ENCODE results near the gene BID.
"Not testable (repeated sequence)": the region's sequence is repeated elsewhere in the genome, so short reads cannot be mapped to it uniquely, and the experiment has no call there.

Gene BID

GRCh38 chr22:17773606-17774205 lies 563 bp downstream of the BID start:
- Histone ChIP-seq H3K4me1 (ENCODE audit: insufficient read depth, low read length) (peaks cover 12% of the 10 kb centered on the region; the same call in 1 of the 2 replicates), H3K9me3 (ENCODE audit: control insufficient read depth, insufficient read depth, low read length) (no peaks in the 10 kb centered on the region), H3K9ac (ENCODE audit: low read depth, low read length) (peak overlapping the region; percentile 71), H3K36me3 (ENCODE audit: insufficient read depth, low read length) (no peaks in the 10 kb centered on the region)

- Histone ChIP-seq H3K9me3 (ENCODE audit: control insufficient read depth, insufficient read depth, low read length) (no peaks in the 10 kb centered on the region), H3K9ac (ENCODE audit: low read depth, low read length) (peak overlapping the region; percentile 71), H3K4me1 (ENCODE audit: insufficient read depth, low read length) (peaks cover 12% of the 10 kb centered on the region; the same call in 1 of the 2 replicates), H3K36me3 (ENCODE audit: insufficient read depth, low read length) (no peaks in the 10 kb centered on the region)
Observed at GRCh38 chr22:17772958-17773605, 1.2 kb downstream of the BID start.

DNA sequence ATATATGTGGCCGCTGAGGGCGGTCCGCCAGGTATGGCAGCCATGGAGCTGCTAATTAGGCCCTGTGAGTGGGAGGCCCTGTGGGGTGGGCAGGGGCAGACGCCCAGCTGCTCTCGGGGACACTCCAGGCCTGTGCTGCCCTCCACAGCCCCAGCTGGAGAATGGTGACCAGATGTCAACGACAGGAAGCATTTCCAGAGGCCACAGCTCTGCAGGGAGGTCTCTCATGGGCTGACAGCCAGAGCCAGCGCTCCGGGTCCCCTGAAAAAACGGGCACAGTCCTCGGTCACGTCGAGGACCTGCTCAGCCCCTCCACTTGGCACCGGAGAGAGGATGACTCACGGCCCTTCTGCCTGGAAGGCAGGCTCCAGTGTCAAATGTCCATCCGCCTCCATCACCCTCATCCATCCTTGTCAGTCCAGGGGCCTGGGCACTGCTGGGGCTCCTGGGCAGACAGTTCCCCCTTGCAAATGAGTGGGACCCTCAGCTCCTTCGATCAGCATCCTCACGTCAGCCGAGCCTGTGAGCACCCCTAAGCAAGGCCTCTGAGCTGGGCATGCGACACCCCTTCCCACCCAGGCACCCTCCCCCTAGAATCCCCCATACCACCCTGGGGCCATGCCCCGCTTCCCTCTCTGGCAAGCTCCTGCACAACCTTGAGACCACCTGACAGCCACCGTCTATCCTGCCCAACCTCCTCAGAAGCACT lies 1.9 kb downstream of the BID start:
- Histone ChIP-seq H3K4me1 (ENCODE audit: insufficient read depth, low read length) (peaks cover 12% of the 10 kb centered on the region; the same call in 1 of the 2 replicates), H3K36me3 (ENCODE audit: insufficient read depth, low read length) (no peaks in the 10 kb centered on the region), H3K9me3 (ENCODE audit: control insufficient read depth, insufficient read depth, low read length) (no peaks in the 10 kb centered on the region), H3K9ac (ENCODE audit: low read depth, low read length) (no peak overlapping the region)

DNA sequence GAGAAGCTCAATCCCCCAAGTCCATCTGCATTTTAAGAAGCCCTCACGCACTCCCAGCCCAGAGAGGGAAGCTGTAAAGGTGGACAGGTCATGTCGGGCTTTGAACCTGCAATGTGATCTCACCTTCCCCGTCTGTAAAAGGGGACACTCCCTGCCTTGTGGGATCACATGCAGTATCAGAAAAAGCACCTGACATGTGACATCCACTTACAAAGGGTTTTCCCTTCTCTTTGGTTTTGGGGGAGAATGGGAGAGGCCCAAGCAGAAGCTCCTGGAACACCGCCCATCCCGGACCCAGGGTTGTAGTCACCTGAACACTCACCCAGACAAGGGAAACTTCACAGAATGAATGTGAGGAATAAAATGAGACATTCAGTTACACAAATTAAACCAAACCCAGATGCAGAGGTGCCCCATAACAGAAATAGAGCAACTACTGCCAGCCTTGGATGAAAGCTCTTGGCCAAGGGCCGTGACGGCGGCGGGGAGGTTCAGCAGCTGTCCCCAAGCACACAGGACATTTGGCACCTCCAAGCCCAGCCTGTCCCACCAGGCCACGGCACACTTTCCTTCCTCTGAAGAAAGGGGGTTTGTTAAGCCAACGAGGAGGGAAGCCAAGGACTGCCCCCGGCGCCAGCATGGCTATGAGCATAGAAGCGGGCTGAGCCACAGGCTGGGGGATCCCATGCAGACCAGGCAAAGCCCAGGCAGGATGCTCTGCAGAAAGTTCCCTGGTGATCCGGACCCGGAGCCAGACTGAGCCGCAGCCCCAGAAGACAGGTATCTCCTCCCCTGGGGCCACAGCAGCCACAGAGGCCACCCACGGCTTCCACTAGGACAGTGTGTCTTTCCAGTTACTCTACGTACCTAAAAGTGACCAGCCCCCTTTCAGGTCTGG lies 3.8 kb downstream of the BID start:
- H3K9me3 ChIP-seq (ENCODE audit: control insufficient read depth, insufficient read depth, low read length), result no peaks in the 10 kb centered on the region
- H3K4me1 ChIP-seq (ENCODE audit: insufficient read depth, low read length), result peaks cover 12% of the 10 kb centered on the region; the same call in 1 of the 2 replicates
- no peak overlapping the region for H3K9ac ChIP-seq (ENCODE audit: low read depth, low read length)
- H3K36me3 ChIP-seq (ENCODE audit: insufficient read depth, low read length), result no peaks in the 10 kb centered on the region

- H3K36me3 ChIP-seq (ENCODE audit: insufficient read depth, low read length), result no peaks in the 10 kb centered on the region
- no peak overlapping the region for H3K9ac ChIP-seq (ENCODE audit: low read depth, low read length)
- peaks cover 12% of the 10 kb centered on the region; the same call in 1 of the 2 replicates for H3K4me1 ChIP-seq (ENCODE audit: insufficient read depth, low read length)
- no peaks in the 10 kb centered on the region for H3K9me3 ChIP-seq (ENCODE audit: control insufficient read depth, insufficient read depth, low read length)
Observed at GRCh38 chr22:17769716-17770082, 4.6 kb downstream of the BID start.

GRCh38 chr22:17769013-17769715 lies 5.1 kb downstream of the BID start:
- Histone ChIP-seq H3K4me1 (ENCODE audit: insufficient read depth, low read length) (peaks cover 12% of the 10 kb centered on the region; the same call in 1 of the 2 replicates), H3K9me3 (ENCODE audit: control insufficient read depth, insufficient read depth, low read length) (no peaks in the 10 kb centered on the region), H3K9ac (ENCODE audit: low read depth, low read length) (no peak overlapping the region), H3K36me3 (ENCODE audit: insufficient read depth, low read length) (no peaks in the 10 kb centered on the region)

GRCh38 chr22:17767233-17768065 lies 6.8 kb downstream of the BID start:
- no peak overlapping the region for H3K9ac ChIP-seq (ENCODE audit: low read depth, low read length)
- no peaks in the 10 kb centered on the region for H3K9me3 ChIP-seq (ENCODE audit: control insufficient read depth, insufficient read depth, low read length)
- peaks cover 2% of the 10 kb centered on the region; the same call in 1 of the 2 replicates for H3K4me1 ChIP-seq (ENCODE audit: insufficient read depth, low read length)
- H3K36me3 ChIP-seq (ENCODE audit: insufficient read depth, low read length), result no peaks in the 10 kb centered on the region

GRCh38 chr22:17764852-17765251 lies 9.4 kb downstream of the BID start:
- H3K4me1 ChIP-seq (ENCODE audit: insufficient read depth, low read length); H3K36me3 ChIP-seq (ENCODE audit: insufficient read depth, low read length); H3K9me3 ChIP-seq (ENCODE audit: control insufficient read depth, insufficient read depth, low read length); H3K9ac ChIP-seq (ENCODE audit: low read depth, low read length): not testable (repeated sequence)

GRCh38 chr22:17764036-17764435 lies 10.2 kb downstream of the BID start:
- no peaks in the 10 kb centered on the region for H3K36me3 ChIP-seq (ENCODE audit: insufficient read depth, low read length)
- no peaks in the 10 kb centered on the region for H3K9me3 ChIP-seq (ENCODE audit: control insufficient read depth, insufficient read depth, low read length)
- no peak overlapping the region for H3K9ac ChIP-seq (ENCODE audit: low read depth, low read length)
- H3K4me1 ChIP-seq (ENCODE audit: insufficient read depth, low read length), result no peaks in the 10 kb centered on the region

DNA sequence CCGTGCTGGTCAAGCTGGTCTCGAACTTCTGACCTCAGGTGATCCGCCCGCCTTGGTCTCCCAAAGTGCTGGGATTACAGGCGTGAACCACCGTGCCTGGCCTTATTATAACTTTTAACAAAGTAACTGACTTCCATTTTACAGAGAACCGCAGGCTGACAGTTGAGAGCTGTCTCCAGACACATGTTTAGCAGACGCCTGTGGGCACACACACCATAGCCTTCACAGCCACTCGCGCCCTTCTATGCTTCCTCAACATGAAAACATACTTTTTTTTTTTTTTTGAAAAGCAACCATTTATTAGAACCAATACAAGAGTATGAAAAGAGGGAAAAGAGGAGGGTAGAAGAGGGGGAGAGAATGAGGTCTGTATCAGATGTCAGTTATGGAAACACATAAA lies 10.8 kb downstream of the BID start:
- H3K9me3 ChIP-seq (ENCODE audit: control insufficient read depth, insufficient read depth, low read length); H3K4me1 ChIP-seq (ENCODE audit: insufficient read depth, low read length); H3K36me3 ChIP-seq (ENCODE audit: insufficient read depth, low read length): not testable (repeated sequence)

DNA sequence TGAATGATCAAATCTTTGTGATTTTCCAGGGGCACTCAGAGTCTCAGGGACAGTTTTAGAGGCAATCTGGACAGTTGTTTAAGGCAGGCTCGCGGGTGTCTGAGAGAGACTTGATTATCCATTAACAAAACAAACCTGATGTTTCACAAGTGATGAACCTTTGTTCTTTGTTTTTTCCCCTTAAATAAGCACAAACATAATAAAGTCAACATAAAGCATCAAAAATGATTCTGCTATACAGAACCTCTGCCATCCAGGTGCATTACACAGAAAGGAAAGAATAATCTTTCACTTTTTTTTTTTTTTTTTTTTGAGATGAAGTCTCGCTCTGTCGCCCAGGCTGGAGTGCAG lies 13.2 kb downstream of the BID start:
- Histone ChIP-seq H3K9ac (ENCODE audit: low read depth, low read length) (no peak overlapping the region), H3K36me3 (ENCODE audit: insufficient read depth, low read length) (no peaks in the 10 kb centered on the region), H3K4me1 (ENCODE audit: insufficient read depth, low read length) (no peaks in the 10 kb centered on the region), H3K9me3 (ENCODE audit: control insufficient read depth, insufficient read depth, low read length) (no peaks in the 10 kb centered on the region)

More for the DNA sequence above, 10.8 kb downstream of the BID start:
- H3K9ac ChIP-seq (ENCODE audit: low read depth, low read length), result not testable (repeated sequence)

DNA sequence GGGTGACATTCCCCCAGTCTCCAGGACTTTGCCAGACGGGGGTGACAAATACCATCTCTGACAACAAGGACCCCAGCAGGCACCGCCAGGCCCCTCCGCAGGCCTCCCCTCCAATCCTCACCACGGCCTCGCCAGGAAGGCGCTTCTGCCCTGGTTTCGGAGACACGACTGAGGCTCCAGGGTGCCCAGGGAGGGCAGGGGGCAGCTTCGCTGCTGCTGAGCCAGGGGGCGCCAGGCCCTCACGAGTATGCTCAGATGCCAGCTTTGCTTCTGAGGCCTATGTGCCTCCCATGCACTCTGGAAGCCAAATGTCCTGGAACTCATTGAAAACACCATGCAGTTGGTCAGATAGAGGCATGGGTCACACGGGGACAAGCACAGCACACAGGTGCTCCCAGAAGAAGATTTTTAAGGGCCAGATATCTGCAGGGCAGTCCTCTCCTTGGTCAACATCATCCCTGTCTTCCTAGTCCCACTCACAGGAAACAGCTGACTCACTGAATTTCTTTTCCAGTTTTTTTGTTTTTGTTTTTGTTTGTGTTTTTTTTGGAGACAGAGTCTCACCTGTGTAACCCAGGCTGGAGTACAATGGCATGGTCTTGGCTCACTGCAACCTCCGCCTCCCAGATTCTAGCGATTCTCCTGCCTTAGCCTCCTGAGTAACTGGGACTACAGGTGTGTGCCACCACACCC lies 19.9 kb downstream of the BID start:
- no peaks in the 10 kb centered on the region for H3K4me1 ChIP-seq (ENCODE audit: insufficient read depth, low read length)
- H3K9ac ChIP-seq (ENCODE audit: low read depth, low read length), result no peak overlapping the region
- H3K36me3 ChIP-seq (ENCODE audit: insufficient read depth, low read length), result no peaks in the 10 kb centered on the region
- H3K9me3 ChIP-seq (ENCODE audit: control insufficient read depth, insufficient read depth, low read length), result no peaks in the 10 kb centered on the region

Data from ES-I3 (cell line).